PC-3 (cell line): ENCODE data around the gene DMD. TPM values are rescaled to one million over a fixed set of nuclear protein-coding genes. Genes with fewer than 3 reads are reported as not detected.

Experiments
- ATAC-seq: fragments of 200-7000 bp; cut with Tn5 transposase; 2 replicates; pipeline ENCODE4 v1.9.1; 2020; ENCODE audit warnings: mild to moderate bottlenecking, moderate library complexity
- BruUV-seq: library from RNA; stranded (reverse); fragments of 400-500 nt; replicated peaks from 2 replicates; lab custom pipeline; 2021; lab: Mats Ljungman, UMichigan
- CTCF ChIA-PET: fragments of 300-600 bp; sonication (Branson Sonifier 250); formaldehyde crosslinking; loops from one replicate; lab custom pipeline; 2022; ENCODE audit warnings: antibody characterized with exemption; lab: Charles Lee
- POLR2A ChIA-PET: fragments of 300-600 bp; sonication (Branson Sonifier 250); formaldehyde crosslinking; loops from one replicate; lab custom pipeline; 2022; ENCODE audit warnings: antibody characterized with exemption; ENCODE audit not compliant: unreplicated experiment; lab: Charles Lee
- DNase-seq: peaks from one replicate; pipeline ENCODE4 v3.0.0-alpha.2; 2015
- H2AFZ ChIP-seq: fragments of 300-600 bp; sonication (generic); 2 replicates; pipeline ENCODE4 v1.6.0; 2016; ENCODE audit warnings: antibody characterized with exemption, low read length
- H3F3A ChIP-seq: fragments of 300-600 bp; sonication (generic); one replicate; pipeline ENCODE4 v1.6.0; 2017; ENCODE audit warnings: antibody characterized with exemption, low read length, control low read depth, mild to moderate bottlenecking; ENCODE audit not compliant: unreplicated experiment
- H3K27ac ChIP-seq: fragments of 300-600 bp; sonication (generic); 2 replicates; pipeline ENCODE4 v1.5.1; 2016; ENCODE audit warnings: mild to moderate bottlenecking, low read length
- H3K27me3 ChIP-seq: fragments of 300-600 bp; sonication (generic); 2 replicates; pipeline ENCODE4 v1.6.1; 2016; ENCODE audit warnings: low read length, mixed read lengths
- H3K36me3 ChIP-seq: fragments of 300-600 bp; sonication (generic); 2 replicates; pipeline ENCODE4 v1.6.1; 2016; ENCODE audit warnings: low read depth, mixed run types, low read length, mixed read lengths
- H3K4me1 ChIP-seq: fragments of 300-600 bp; sonication (generic); 2 replicates; pipeline ENCODE4 v1.5.1; 2016; ENCODE audit warnings: low read length; ENCODE audit not compliant: insufficient read depth
- H3K4me2 ChIP-seq: fragments of 300-600 bp; sonication (generic); 2 replicates; pipeline ENCODE4 v1.6.0; 2016; ENCODE audit warnings: low read length
- H3K4me3 ChIP-seq: fragments of 300-600 bp; sonication (generic); 2 replicates; pipeline ENCODE4 v1.5.1; 2016; ENCODE audit warnings: mild to moderate bottlenecking, low read length, mixed read lengths
- H3K79me2 ChIP-seq: fragments of 300-600 bp; sonication (generic); 2 replicates; pipeline ENCODE4 v1.6.1; 2017; ENCODE audit warnings: low read length, mixed read lengths
- H3K9ac ChIP-seq: fragments of 300-600 bp; sonication (generic); 2 replicates; pipeline ENCODE4 v1.6.0; 2016; ENCODE audit warnings: mild to moderate bottlenecking, low read length
- H3K9me2 ChIP-seq: fragments of 300-600 bp; sonication (generic); replicated peaks from 2 replicates; pipeline ENCODE4 v1.6.1; 2016; ENCODE audit warnings: mixed run types, low read length, mixed read lengths
- H3K9me3 ChIP-seq: fragments of 300-600 bp; sonication (generic); 2 replicates; pipeline ENCODE4 v1.6.1; 2016; ENCODE audit warnings: low read length, mixed read lengths
- H4K20me1 ChIP-seq: fragments of 300-600 bp; sonication (generic); 2 replicates; pipeline ENCODE4 v1.6.1; 2016; ENCODE audit warnings: low read length, mixed read lengths
- EZH2 ChIP-seq: fragments of 300-600 bp; sonication (generic); IDR thresholded peaks from one replicate; pipeline ENCODE4 v1.6.1; 2017; ENCODE audit warnings: antibody characterized with exemption, mild to moderate bottlenecking, low read length; ENCODE audit not compliant: unreplicated experiment
- EZH2phosphoT487 ChIP-seq: fragments of 300-600 bp; sonication (generic); IDR thresholded peaks from 2 replicates; pipeline ENCODE4 v1.6.1; 2018; ENCODE audit warnings: mild to moderate bottlenecking, antibody characterized with exemption, low read length, borderline replicate concordance
- intact Hi-C: fragments of 100-400 bp; cut with micrococcal nuclease; formaldehyde crosslinking; loops from 2 replicates; pipeline ENCODE4 v1.9.0; 2023
- total RNA-seq: library from RNA; depleted of rRNA; stranded (reverse); fragments of >200 nt; gene quantifications from 2 replicates; pipeline ENCODE4 v1.2.3, GENCODE V29; 2014
- TF ChIP-seq, protein P1 (sequence below): fragments of 300-600 bp; sonication (generic); conservative IDR thresholded peaks from 2 replicates; pipeline ENCODE4 v1.5.1; 2017; ENCODE audit warnings: antibody characterized with exemption, low read depth, mild to moderate bottlenecking, low read length

The DMD gene
- total RNA-seq, 1 experiment from 2014 or later = not detected

DNA sequence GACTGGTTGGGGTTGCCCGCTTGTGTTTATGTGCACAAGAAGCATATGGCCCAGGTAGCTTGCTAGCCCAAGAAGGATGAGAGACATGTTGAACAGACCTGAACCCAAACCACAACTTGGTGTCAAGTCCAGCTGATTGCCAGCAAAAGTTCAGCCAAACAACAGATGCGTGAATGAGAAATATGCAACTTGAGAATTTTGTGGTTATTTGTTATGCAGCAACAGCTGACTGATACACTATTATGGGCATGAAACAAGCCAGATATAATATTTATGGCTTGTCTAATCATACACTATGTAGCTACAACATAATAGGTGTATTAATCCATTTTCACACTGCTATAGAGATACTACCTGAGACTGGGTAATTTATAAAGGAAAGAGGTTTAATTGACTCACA, 2073.2 kb downstream of the DMD start:
- TF ChIP-seq EZH2phosphoT487 (no peak), EZH2 (no peak)
- TF ChIP-seq, protein P1, sequence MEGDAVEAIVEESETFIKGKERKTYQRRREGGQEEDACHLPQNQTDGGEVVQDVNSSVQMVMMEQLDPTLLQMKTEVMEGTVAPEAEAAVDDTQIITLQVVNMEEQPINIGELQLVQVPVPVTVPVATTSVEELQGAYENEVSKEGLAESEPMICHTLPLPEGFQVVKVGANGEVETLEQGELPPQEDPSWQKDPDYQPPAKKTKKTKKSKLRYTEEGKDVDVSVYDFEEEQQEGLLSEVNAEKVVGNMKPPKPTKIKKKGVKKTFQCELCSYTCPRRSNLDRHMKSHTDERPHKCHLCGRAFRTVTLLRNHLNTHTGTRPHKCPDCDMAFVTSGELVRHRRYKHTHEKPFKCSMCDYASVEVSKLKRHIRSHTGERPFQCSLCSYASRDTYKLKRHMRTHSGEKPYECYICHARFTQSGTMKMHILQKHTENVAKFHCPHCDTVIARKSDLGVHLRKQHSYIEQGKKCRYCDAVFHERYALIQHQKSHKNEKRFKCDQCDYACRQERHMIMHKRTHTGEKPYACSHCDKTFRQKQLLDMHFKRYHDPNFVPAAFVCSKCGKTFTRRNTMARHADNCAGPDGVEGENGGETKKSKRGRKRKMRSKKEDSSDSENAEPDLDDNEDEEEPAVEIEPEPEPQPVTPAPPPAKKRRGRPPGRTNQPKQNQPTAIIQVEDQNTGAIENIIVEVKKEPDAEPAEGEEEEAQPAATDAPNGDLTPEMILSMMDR = no peak
- ATAC-seq = no peak
- CTCF ChIA-PET = no interaction called here

DNA sequence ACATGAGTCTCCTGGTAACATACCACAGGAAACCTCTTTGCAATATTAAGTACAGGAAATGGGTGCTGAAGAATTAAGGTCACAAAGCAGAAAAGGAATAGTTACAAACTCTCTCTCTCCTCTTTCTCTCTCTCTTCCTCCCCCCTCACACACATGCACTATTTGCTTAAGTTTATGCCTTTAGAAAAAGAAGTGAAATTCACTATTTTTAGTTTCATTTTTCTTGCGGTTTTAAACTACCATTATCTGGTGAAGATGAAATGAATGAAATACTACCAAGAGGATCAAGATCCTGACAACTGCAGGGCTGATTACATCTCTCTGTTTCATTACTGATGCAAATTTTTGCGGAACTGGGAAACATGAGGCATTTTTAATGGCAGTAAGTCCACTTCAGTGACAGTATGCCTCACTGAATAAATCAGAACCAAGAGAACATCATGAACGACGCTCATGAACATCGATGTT, 2075.2 kb downstream of the DMD start:
- ChIA-PET CTCF (no interaction called here), POLR2A (no interaction called here)
- H3K4me2 ChIP-seq = no peak overlapping the region
- H3K9me2 ChIP-seq = no peaks in the 10 kb centered on the region
- no peaks in the 10 kb centered on the region for H3K36me3 ChIP-seq
- TF ChIP-seq, protein P1 = no peak
- no peak for TF ChIP-seq EZH2phosphoT487
- no peak for TF ChIP-seq EZH2
- no peaks in the 10 kb centered on the region for H4K20me1 ChIP-seq
- H3F3A ChIP-seq = no peaks in the 10 kb centered on the region
- BruUV-seq = no TSS peak
- intact Hi-C loops = no loop called here
- H3K9ac ChIP-seq = no peak overlapping the region
- no peak overlapping the region for H3K27ac ChIP-seq
- no peak overlapping the region for H2AFZ ChIP-seq
- H3K79me2 ChIP-seq = no peaks in the 10 kb centered on the region
- ATAC-seq (no peak), DNase-seq (no peak)
- no peak overlapping the region for H3K4me3 ChIP-seq
- H3K4me1 ChIP-seq = no peaks in the 10 kb centered on the region
- no peaks in the 10 kb centered on the region for H3K9me3 ChIP-seq
- no peaks in the 10 kb centered on the region for H3K27me3 ChIP-seq

More for the DNA sequence above, 2073.2 kb downstream of the DMD start:
- BruUV-seq = no TSS peak
- H3K79me2 ChIP-seq = no peaks in the 10 kb centered on the region
- intact Hi-C loops = no loop called here
- no peaks in the 10 kb centered on the region for H3K9me2 ChIP-seq
- no peaks in the 10 kb centered on the region for H3K4me1 ChIP-seq
- no peak overlapping the region for H3K9ac ChIP-seq
- no peak overlapping the region for H3K27ac ChIP-seq
- no peak for DNase-seq
- no peak overlapping the region for H3K4me2 ChIP-seq
- no peak overlapping the region for H2AFZ ChIP-seq
- H3K36me3 ChIP-seq = no peaks in the 10 kb centered on the region
- POLR2A ChIA-PET = no interaction called here
- H3K4me3 ChIP-seq = no peak overlapping the region
- no peaks in the 10 kb centered on the region for H4K20me1 ChIP-seq
- H3F3A ChIP-seq = no peaks in the 10 kb centered on the region
- H3K27me3 ChIP-seq = no peaks in the 10 kb centered on the region
- H3K9me3 ChIP-seq = no peaks in the 10 kb centered on the region

DNA sequence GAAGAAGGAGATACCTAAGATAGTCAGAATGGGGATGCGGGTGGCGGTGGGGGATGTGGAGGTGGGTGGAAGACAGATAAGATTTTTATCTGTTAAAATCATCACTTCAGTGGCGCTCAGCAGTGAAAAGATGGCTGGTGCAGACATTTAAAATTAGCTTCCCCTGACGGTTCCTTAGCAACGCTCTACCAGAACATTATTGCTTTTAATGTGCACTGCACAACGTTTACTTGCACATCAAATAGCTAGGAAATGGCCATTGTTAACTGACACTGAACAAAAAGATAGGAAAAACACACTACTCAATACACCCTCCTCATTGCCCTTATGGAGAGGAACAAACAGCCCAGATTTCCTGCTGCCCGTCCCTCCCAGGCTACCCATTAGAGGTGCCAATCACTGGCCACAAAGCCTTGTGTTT, 2078.5 kb downstream of the DMD start:
- Histone ChIP-seq H3F3A (no peaks in the 10 kb centered on the region), H3K4me3 (no peak overlapping the region), H3K27me3 (no peaks in the 10 kb centered on the region), H3K27ac (no peak overlapping the region), H2AFZ (no peak overlapping the region), H3K4me1 (no peaks in the 10 kb centered on the region), H3K9me3 (no peaks in the 10 kb centered on the region), H3K36me3 (no peaks in the 10 kb centered on the region), H3K4me2 (no peak overlapping the region), H3K9ac (no peak overlapping the region), H3K79me2 (no peaks in the 10 kb centered on the region), H3K9me2 (no peaks in the 10 kb centered on the region), H4K20me1 (no peaks in the 10 kb centered on the region)
- intact Hi-C loops = no loop called here
- ATAC-seq = no peak
- BruUV-seq = no TSS peak
- no peak for DNase-seq
- no peak for TF ChIP-seq EZH2phosphoT487
- TF ChIP-seq EZH2 = no peak
- CTCF ChIA-PET = no interaction called here
- POLR2A ChIA-PET = no interaction called here
